H1 (cell line): ENCODE measurements around the gene PHC2. TPM values are rescaled to one million over a fixed set of nuclear protein-coding genes. Genes with fewer than 3 reads are reported as not detected.

Experiments
- CTCF ChIA-PET: fragments of 300-600 bp; sonication (Branson Sonifier 250); formaldehyde crosslinking; loops from one replicate; lab custom pipeline; 2021; ENCODE audit not compliant: partially characterized antibody; lab: Charles Lee
- POLR2A ChIA-PET: fragments of 300-600 bp; sonication (Branson Sonifier 250); formaldehyde crosslinking; loops from one replicate; lab custom pipeline; 2021; ENCODE audit warnings: inconsistent platforms; ENCODE audit not compliant: partially characterized antibody; lab: Charles Lee
- DNase-seq, 2 experiments: peaks; one replicate each; pipeline versions ENCODE4 v3.0.0 to v3.0.0-alpha.2; 2010 to 2022; ENCODE audit warnings: low spot score in 2 of 2, low read depth in 1 of 2, mixed read lengths in 1 of 2
- FAIRE-seq: peaks from 2 replicates; lab custom pipeline; 2011; peaks lifted over from hg19 to GRCh38; lab: Jason Lieb, UNC
- H2AFZ ChIP-seq: 2 replicates; pipeline ENCODE4 v1.8.1; 2012; ENCODE audit warnings: low read length, inconsistent platforms
- H2AK5ac ChIP-seq: 2 replicates; pipeline ENCODE4 v1.6.1; 2013; ENCODE audit warnings: low read depth, low read length
- H2BK120ac ChIP-seq: replicated peaks from 2 replicates; pipeline ENCODE3; 2013; ENCODE audit warnings: low read depth, low read length, inconsistent platforms
- H2BK12ac ChIP-seq: 2 replicates; pipeline ENCODE4 v1.6.1; 2013; ENCODE audit warnings: low read depth, low read length
- H2BK15ac ChIP-seq: 2 replicates; pipeline ENCODE4 v1.6.1; 2013; ENCODE audit warnings: low read length
- H2BK20ac ChIP-seq: 2 replicates; pipeline ENCODE4 v1.6.1; 2013; ENCODE audit warnings: low read length
- H2BK5ac ChIP-seq: 2 replicates; pipeline ENCODE4 v1.6.1; 2013; ENCODE audit warnings: low read depth, low read length
- H3K14ac ChIP-seq: 2 replicates; pipeline ENCODE4 v1.6.1; 2013; ENCODE audit warnings: inconsistent platforms; ENCODE audit not compliant: insufficient read length
- H3K18ac ChIP-seq: 2 replicates; pipeline ENCODE4 v1.6.1; 2013; ENCODE audit warnings: low read length; ENCODE audit errors: extremely low read depth
- H3K23ac ChIP-seq: 2 replicates; pipeline ENCODE4 v1.6.1; 2013; ENCODE audit warnings: inconsistent platforms; ENCODE audit not compliant: insufficient read length
- H3K23me2 ChIP-seq: 2 replicates; pipeline ENCODE4 v1.6.1; 2013; ENCODE audit warnings: low read depth, low read length
- H3K27ac ChIP-seq: 2 replicates; pipeline ENCODE4 v1.6.1; 2011; ENCODE audit warnings: low read depth, low read length, inconsistent platforms
- H3K27me3 ChIP-seq, 4 experiments: replicated peaks in 1 of 4; 1 replicate in 1 of 4; 2 replicates in 3 of 4; pipeline versions ENCODE4 v1.6.1 to v1.8.1; 2011 to 2013; ENCODE audit warnings: low read length in 3 of 4, mild to moderate bottlenecking in 3 of 4, inconsistent platforms in 2 of 4, mixed read lengths in 2 of 4, moderate library complexity in 1 of 4; ENCODE audit not compliant: control insufficient read depth in 3 of 4, insufficient read depth in 3 of 4; ENCODE audit errors: extremely low read depth in 1 of 4
- H3K36me3 ChIP-seq, 4 experiments: 2 replicates each; pipeline versions ENCODE4 v1.6.1 to v1.8.1; 2011 to 2013; ENCODE audit warnings: mild to moderate bottlenecking in 4 of 4, low read length in 3 of 4, moderate library complexity in 2 of 4, control low read depth in 1 of 4, inconsistent platforms in 1 of 4; ENCODE audit not compliant: insufficient read depth in 4 of 4, control insufficient read depth in 2 of 4
- H3K4ac ChIP-seq: replicated peaks from 2 replicates; pipeline ENCODE3; 2013; ENCODE audit warnings: low read length, low read depth, mixed read lengths, inconsistent platforms; ENCODE audit not compliant: insufficient read length
- H3K4me1 ChIP-seq, 4 experiments: replicated peaks in 1 of 4; 1 replicate in 1 of 4; 2 replicates in 3 of 4; pipeline versions ENCODE4 v1.6.1 to v1.8.1; 2011 to 2013; ENCODE audit warnings: low read length in 3 of 4, inconsistent platforms in 2 of 4, mixed read lengths in 1 of 4; ENCODE audit not compliant: insufficient read depth in 4 of 4, control insufficient read depth in 3 of 4
- H3K4me2 ChIP-seq, 2 experiments: 2 replicates each; pipeline versions ENCODE4 v1.6.1 to v1.8.1; 2011 to 2013; ENCODE audit warnings: low read depth in 2 of 2, low read length in 2 of 2, control low read depth in 1 of 2, inconsistent platforms in 1 of 2, mild to moderate bottlenecking in 1 of 2; ENCODE audit not compliant: insufficient read depth in 1 of 2
- H3K4me3 ChIP-seq, 4 experiments: fragments of 200-600, 300-600 bp in 1 of 4; sonication (generic), shearing (Covaris generic), sonication (Bioruptor Twin) in 1 of 4; 2 replicates each; pipeline versions ENCODE4 v1.5.1 to v1.8.1; 2011 to 2016; ENCODE audit warnings: low read length in 4 of 4, low read depth in 3 of 4, control low read depth in 2 of 4, inconsistent platforms in 2 of 4, mild to moderate bottlenecking in 2 of 4, mixed read lengths in 1 of 4, moderate library complexity in 1 of 4; ENCODE audit not compliant: insufficient read depth in 2 of 4; ENCODE audit errors: extremely low read depth in 1 of 4
- H3K56ac ChIP-seq: replicated peaks from 2 replicates; pipeline ENCODE3; 2013; ENCODE audit warnings: low read depth, mild to moderate bottlenecking, mixed read lengths, low read length, inconsistent platforms; ENCODE audit not compliant: insufficient read length
- H3K79me1 ChIP-seq: 2 replicates; pipeline ENCODE4 v1.6.1; 2013; ENCODE audit warnings: low read depth, low read length, control low read depth
- H3K79me2 ChIP-seq, 2 experiments: 2 replicates each; pipeline versions ENCODE4 v1.6.1 to v1.8.1; 2012 to 2013; ENCODE audit warnings: low read length in 2 of 2, mild to moderate bottlenecking in 2 of 2, inconsistent platforms in 1 of 2; ENCODE audit not compliant: insufficient read depth in 2 of 2, control insufficient read depth in 1 of 2
- H3K9ac ChIP-seq, 4 experiments: replicated peaks in 1 of 4; 1 replicate in 1 of 4; 2 replicates in 3 of 4; pipeline versions ENCODE4 v1.6.1 to v1.8.1; 2011 to 2013; ENCODE audit warnings: low read depth in 3 of 4, low read length in 3 of 4, control low read depth in 2 of 4, mild to moderate bottlenecking in 2 of 4, moderate library complexity in 2 of 4, inconsistent platforms in 1 of 4; ENCODE audit errors: extremely low read depth in 1 of 4
- H3K9me3 ChIP-seq, 2 experiments: 2 replicates each; pipeline versions ENCODE4 v1.6.1 to v1.8.1; 2012 to 2013; ENCODE audit warnings: mild to moderate bottlenecking in 2 of 2, moderate library complexity in 2 of 2, control low read depth in 1 of 2, inconsistent platforms in 1 of 2, low read depth in 1 of 2, low read length in 1 of 2, mixed read lengths in 1 of 2; ENCODE audit not compliant: insufficient read depth in 2 of 2
- H4K20me1 ChIP-seq, 2 experiments: replicated peaks in 1 of 2; 2 replicates each; pipeline versions ENCODE3 to v1.8.1; 2011 to 2013; ENCODE audit warnings: inconsistent platforms in 2 of 2, low read length in 2 of 2, mild to moderate bottlenecking in 1 of 2; ENCODE audit not compliant: insufficient read depth in 2 of 2, control insufficient read depth in 1 of 2
- H4K5ac ChIP-seq: 2 replicates; pipeline ENCODE4 v1.6.1; 2013; ENCODE audit warnings: low read length, low read depth, mixed read lengths, inconsistent platforms; ENCODE audit not compliant: insufficient read length
- H4K8ac ChIP-seq: 2 replicates; pipeline ENCODE4 v1.8.0; 2013; ENCODE audit warnings: mild to moderate bottlenecking, moderate library complexity, low read length, inconsistent platforms; ENCODE audit not compliant: insufficient read depth; ENCODE audit errors: extremely low read depth
- H4K91ac ChIP-seq: replicated peaks from 2 replicates; pipeline ENCODE3; 2013; ENCODE audit warnings: low read length, mixed read lengths, inconsistent platforms; ENCODE audit not compliant: insufficient read length
- USF2 ChIP-seq: IDR thresholded peaks from 2 replicates; pipeline ENCODE4 v1.6.1; 2011; ENCODE audit warnings: low read length, improper control_type of control experiment
- WGBS, 2 experiments: shearing (Covaris generic) in 1 of 2; methylation state at CpG; one replicate each; pipeline versions ENCODE4 v1.1.6 to v1.1.7; 2013 to 2015; ENCODE audit warnings: low lambda C conversion rate in 2 of 2, mixed read lengths in 2 of 2, inconsistent platforms in 1 of 2, low coverage in 1 of 2, missing lambda C conversion rate in 1 of 2; ENCODE audit not compliant: insufficient replicate concordance in 2 of 2, insufficient coverage in 1 of 2, insufficient read length in 1 of 2; ENCODE audit errors: extremely low coverage in 1 of 2, missing lambda C conversion rate in 1 of 2; 5-methylcytosine and 5-hydroxymethylcytosine counted together
- polyA plus RNA-seq, 7 experiments: library from polyadenylated mRNA; depleted of rRNA in 3 of 7; stranded (reverse) in 5 of 7; unstranded in 2 of 7; fragments of >200 nt in 5 of 7; fragments of 200-250 nt in 2 of 7; gene quantifications; 1 replicate in 5 of 7; 2 replicates in 1 of 7; 4 replicates in 1 of 7; pipeline versions ENCODE4 v1.2.1 to v1.2.3, GENCODE V29; 2011 to 2013; ENCODE audit warnings: missing spikeins in 2 of 7, mixed read lengths in 2 of 7
- total RNA-seq: library from RNA; stranded (reverse); fragmentation: NEBNext Ultra II Directional; extraction: Animal tissue kit (Norgen Biotek cat#: 25700); gene quantifications from 2 replicates; pipeline ENCODE4 v1.2.1, GENCODE V29; 2021

Gene PHC2
- total and polyA plus RNA-seq, 2 of the 8 experiments (the other 6 are each of a cell fraction or from before 2014, with no cell fraction given) = 5.6 to 14.2 TPM

- no peak overlapping the region for H3K9ac ChIP-seq
- no peak overlapping the region for H3K4ac ChIP-seq
- H4K5ac ChIP-seq = no peak overlapping the region
- ChIA-PET POLR2A (interaction anchor here (1.3 kb wide), 1 partner anchor 10 kb away, joined by 4 read pairs; no protein-coding TSS in a partner anchor), CTCF (interaction anchor here (0.9 kb wide), 1 partner anchor 102 kb away, joined by 3 read pairs; no protein-coding TSS in a partner anchor)
- no peaks in the 10 kb centered on the region for H4K20me1 ChIP-seq
- peaks cover 0 to 8% (median 1%) of the 10 kb centered on the region in 4 experiments; a peak in 1 of 7 replicates for H3K4me1 ChIP-seq
- H3K4me2 ChIP-seq = no peak overlapping the region
- H3K4me3 ChIP-seq = no peak overlapping the region
- H2BK20ac ChIP-seq = no peak overlapping the region
- no peak overlapping the region for H3K18ac ChIP-seq
- H3K23ac ChIP-seq = no peak overlapping the region
- H3K56ac ChIP-seq = no peak overlapping the region
- no peak overlapping the region for H2AK5ac ChIP-seq
- H4K8ac ChIP-seq = no peak overlapping the region
- no peaks in the 10 kb centered on the region for H3K23me2 ChIP-seq
- H2BK12ac ChIP-seq = no peak overlapping the region
- no peaks in the 10 kb centered on the region; a peak in 1 of 8 replicates for H3K36me3 ChIP-seq
- WGBS, 2 experiments = 81% methylated on average over 2 of the region's 2 CpGs; no CpG with 5 or more reads in 1 of the 2 experiments
- DNase-seq = no peak
- no peak for FAIRE-seq
- H3K27ac ChIP-seq = no peak overlapping the region
- no peak for TF ChIP-seq USF2
- no peaks in the 10 kb centered on the region for H3K79me1 ChIP-seq
- no peak overlapping the region for H2BK120ac ChIP-seq
- H3K79me2 ChIP-seq = no peaks in the 10 kb centered on the region
- peaks cover 0 to 5% of the 10 kb centered on the region in 2 experiments; a peak in 1 of 4 replicates for H3K9me3 ChIP-seq
- no peak overlapping the region for H2BK5ac ChIP-seq
- no peaks in the 10 kb centered on the region for H3K27me3 ChIP-seq
- H4K91ac ChIP-seq = no peak overlapping the region
- no peak overlapping the region for H2AFZ ChIP-seq
- H3K14ac ChIP-seq = no peak overlapping the region
- H2BK15ac ChIP-seq = no peak overlapping the region
Observed at GRCh38 chr1:33397125-33397506, 33.8 kb downstream of the PHC2 start.
